GM19023 (cell line): ENCODE measurements around the gene AFF3.

Source experiments
- ATAC-seq: cut with Tn5 transposase; IDR thresholded peaks from one replicate; pipeline ENCODE4 v1.9.1; 2021; ENCODE audit warnings: mild to moderate bottlenecking, moderate library complexity; ENCODE audit not compliant: unreplicated experiment

Gene AFF3

DNA sequence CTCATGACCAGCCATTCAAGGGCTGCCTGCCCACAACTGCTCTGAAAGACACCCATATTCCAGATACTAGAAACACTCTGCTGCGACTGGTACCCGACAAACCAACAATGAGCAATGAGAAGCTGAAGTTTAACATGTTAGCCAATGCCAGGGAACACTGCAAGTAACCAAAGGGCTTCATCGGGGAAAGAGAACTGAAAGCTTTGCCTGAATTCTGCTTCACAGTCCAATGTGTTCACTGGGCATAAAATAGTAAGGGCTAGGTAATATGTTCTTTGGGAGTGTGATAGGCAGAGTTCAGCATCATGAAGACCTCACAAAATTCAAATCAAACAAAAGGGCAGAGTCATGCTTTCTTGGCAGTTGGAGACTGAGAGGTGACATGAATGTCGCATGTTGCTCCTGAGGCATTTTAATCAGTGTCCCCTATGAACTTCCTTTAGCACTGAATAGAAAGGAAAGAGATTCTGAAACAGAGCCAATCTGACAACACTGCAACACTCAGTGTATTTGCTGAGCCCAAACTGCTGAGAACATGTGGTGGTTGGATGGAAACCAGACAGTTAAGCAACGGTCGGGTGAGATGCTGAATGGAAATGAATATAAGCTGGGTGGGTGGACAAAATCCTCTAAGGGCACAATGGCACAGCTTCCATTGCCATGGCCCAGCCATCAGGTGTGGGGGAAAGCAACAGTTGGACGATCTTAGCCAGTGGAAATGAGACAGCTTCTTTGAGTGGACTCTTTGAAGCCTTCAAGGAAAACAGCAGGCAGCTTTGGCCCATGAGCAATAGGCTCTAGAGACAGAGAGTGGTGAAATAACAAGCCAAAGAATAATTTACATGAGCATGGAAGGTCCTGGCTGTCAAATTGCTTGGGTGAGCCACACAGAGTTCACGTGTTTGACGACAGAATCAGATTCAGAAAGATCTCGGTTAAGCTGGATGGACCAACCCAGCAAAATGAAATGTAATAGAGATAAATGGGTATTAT lies 277.5 kb downstream of the AFF3 start:
- ATAC-seq: no peak

GRCh38 chr2:99863903-99864270 lies 278.5 kb downstream of the AFF3 start:
- ATAC-seq: no peak

- no peak for ATAC-seq
Measured at GRCh38 chr2:99863236-99863902, 279.0 kb downstream of the AFF3 start.

DNA sequence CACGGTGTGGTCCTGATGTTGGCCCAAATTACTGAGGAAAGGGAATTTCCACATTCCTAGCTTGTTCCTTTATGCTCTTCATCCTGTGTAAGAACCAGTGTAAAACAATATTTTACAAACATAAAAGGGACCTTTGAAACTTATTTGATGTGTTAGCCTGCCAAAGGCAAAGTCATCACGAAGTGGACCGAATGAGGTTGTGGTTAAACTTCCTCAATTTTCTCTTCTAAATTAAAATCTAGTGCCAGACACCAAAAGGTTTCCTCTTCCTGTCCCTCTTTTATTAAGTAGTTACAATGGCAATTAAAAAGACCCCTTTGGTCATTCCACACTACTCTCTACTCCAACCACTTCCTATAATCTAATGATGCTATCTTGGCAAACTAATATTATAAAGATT lies 279.8 kb downstream of the AFF3 start:
- ATAC-seq: no peak

GRCh38 chr2:99861376-99861760 lies 281.0 kb downstream of the AFF3 start:
- no peak for ATAC-seq

- no peak for ATAC-seq
Measured at GRCh38 chr2:99860720-99861375, 281.5 kb downstream of the AFF3 start.

DNA sequence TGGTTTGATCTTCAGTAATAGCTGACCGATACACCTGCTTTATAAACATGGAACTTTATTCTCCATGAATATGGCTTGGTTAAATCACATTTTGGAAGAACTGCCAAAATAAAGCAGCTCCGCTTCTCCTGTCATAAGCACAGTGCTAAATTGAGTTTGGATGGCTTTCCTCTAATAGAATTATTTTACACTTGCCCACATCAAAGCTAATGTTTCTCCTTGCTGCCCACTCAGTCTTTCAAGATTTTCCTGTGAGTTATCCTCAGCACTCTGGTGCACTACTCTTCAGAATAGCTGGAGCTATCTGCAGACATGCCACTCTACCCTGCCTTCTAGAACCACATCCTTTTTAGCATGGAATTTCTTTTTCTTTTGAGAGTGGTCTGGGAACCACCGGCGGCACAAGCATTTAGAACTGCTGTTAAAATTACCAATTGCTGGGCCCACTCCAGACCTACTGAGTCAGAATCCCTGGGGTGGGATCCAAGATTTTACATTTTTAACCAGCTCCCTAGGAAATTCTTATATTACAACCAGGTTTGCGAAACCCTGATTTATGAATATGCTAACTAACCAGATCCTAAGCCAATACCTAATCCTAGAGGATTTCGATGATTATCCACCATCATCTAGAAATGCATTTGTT lies 283.3 kb downstream of the AFF3 start:
- no peak for ATAC-seq

DNA sequence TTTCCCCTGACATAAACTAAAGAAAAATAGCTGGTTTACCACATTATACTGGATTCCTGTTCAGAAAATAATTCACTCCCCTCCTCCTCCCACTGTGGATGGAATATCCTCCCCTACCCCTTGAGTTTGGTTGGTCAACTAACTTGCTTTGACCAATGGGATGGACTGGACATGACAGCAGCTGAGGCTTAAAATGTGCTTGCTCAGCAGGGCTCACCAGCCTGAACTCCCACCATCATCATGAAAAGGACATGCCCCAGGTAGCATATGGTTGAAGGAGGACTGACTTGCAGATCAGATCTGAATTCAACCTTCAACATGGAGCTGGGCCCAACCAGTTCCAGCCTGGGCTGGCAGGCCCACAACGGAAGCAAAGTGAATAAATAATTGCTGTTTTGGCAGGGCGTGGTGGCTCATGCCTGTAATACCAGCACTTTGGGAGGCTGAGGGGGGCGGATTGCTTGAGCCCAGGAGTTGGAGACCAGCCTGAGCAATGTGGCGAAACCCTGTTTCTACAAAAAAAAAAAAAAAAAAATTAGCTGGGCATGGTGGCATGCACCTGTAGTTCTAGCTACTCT lies 284.4 kb downstream of the AFF3 start:
- ATAC-seq: no peak

GRCh38 chr2:99857372-99857771 lies 285.0 kb downstream of the AFF3 start:
- no peak for ATAC-seq

- ATAC-seq: no peak
Measured at GRCh38 chr2:99856119-99856518, 286.3 kb downstream of the AFF3 start.

- no peak for ATAC-seq
Measured at GRCh38 chr2:99854236-99854852, 288.0 kb downstream of the AFF3 start.

DNA sequence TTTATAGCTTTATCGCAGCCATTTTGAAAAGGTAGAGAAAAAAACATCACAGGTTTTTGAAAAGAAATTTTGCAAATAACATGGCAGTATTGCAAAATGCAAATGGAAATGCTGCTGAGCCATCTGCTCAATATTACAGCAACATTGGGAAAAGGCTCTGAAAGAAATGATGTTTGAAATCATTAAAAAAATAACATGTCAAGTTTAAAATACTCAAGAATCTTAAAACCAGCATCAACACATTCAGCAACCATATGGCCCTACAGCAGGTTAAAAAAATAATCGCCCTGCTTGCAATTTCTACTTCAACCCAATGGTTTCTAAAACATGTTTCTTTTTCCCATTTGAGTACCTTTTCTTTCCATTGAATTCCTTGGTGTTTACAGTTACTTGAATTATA lies 289.4 kb downstream of the AFF3 start:
- no peak for ATAC-seq

DNA sequence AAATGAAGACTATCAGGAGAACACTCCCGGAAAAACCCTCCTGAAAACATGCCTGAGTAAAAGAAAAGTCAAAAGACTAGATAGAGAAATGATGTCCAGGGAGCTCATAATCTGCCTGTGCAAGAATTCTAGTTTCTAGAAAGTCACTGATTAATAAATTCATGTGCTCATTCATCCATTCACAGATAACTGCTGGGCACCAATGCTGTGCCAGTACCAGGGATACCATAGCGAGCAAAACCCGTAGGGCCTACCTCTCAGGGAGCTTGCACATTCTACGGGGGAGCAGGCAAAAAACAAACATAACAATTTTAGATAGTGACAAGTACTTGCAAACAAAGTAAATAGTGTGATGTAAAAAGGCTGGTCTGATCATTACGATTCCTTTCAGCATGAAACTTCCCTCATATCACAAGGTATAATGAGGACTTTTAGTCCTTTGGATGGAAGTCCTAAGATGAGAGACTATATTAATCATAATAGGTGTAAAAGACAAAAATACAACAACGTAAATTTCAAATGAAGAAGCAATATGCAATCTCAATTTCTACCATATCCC lies 289.9 kb downstream of the AFF3 start:
- ATAC-seq: no peak

DNA sequence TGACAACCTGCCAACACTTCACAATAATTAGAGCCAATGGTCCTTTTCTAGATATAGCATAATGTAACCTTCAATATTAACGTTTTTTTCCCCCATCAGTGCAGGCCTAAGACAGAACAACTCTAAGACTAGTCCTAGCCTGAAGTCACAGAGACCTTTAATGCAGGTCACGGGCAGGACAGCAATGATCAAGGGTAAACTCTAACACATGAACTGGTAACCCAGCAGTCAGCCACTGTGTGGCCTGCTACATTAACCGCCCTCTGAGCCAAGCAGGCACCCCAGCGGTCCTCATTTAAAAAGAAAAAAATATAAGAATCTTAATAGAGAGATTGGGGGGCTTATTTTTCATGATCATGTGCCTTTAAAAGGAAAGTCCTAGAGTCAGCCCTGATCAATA lies 290.6 kb downstream of the AFF3 start:
- no peak for ATAC-seq

DNA sequence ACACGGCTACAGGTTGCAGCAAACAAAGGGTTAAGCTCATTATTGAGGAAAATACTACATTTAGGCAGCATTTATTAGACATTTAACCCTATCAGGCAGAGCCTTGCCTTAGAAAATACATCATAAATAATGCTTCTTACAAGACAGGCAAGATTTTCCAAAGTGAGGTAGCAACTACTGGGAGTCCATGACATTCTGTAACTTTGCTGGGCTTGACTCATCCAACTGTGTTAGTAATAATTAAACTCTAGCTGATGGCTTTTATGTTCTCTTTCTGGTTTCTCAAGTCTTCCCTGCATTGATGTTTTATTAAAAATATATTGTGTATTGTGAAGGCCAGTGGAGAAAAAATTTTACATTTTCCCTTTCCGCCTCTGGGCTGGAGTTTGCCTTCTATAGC lies 291.3 kb downstream of the AFF3 start:
- no peak for ATAC-seq

- no peak for ATAC-seq
Measured at GRCh38 chr2:99850084-99850710, 292.2 kb downstream of the AFF3 start.

GRCh38 chr2:99846462-99847107 lies 295.8 kb downstream of the AFF3 start:
- no peak for ATAC-seq

DNA sequence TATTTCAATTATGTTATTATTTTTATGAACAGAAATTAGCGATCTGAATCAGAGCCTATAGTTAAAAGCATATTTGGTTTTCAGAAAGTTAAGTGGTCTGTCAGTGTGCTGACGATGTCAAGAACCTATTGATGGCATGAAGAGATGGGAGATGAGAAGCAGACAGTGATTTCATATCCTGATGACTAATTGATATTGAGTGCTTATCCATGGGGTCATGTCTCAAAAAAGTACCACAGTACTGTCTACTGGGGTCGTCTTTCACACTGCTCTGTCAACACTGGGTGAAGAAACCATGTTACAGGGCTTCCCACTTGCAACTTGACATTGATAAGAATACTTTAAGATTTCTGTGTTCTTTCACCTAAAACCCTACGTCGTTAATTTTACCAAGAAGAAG lies 297.1 kb downstream of the AFF3 start:
- ATAC-seq: no peak

- ATAC-seq: no peak
Measured at GRCh38 chr2:99842451-99842850, 299.9 kb downstream of the AFF3 start.
